ENCODE results near the gene CABLES2.

The CABLES2 gene

DNA sequence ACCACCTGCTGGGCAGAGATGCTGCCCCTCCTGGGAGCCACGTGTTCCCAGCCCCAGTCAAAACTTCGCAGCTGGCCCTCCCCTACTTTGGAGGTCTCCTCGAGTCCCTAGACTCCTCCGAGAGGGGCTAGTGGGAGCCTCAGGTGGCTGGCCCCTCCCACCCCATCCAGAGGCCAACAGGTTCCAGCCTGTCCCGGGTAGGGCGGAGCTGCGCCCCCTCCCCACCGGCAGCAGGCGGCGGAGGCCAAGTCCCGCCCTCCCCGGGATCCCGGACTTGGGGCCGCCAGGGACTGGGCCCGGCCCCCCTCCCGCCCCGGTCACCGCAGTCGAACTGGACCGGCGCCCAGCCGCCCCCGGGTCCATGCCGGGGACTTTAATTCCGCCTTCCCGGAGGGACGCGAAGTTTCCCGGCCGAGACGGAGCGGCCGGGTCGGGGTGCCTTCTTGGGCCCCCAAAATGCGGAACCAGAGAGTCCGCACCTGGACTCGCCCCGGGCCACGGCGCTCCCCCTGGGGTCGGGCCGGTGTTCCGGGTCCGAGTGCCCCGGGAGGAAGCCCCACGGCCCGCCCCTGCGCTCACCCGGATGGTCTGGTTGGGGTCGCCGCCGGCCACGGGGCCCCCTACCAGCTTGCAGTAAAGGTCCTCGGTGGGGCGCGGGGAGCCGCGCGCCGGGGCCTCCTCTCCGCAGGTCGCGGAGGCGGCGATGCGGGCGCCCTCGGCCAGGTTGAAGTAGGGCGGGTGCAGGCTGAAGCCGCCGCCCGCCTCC is 40.5 kb downstream of the CABLES2 start:
- peaks cover 11% of the 10 kb centered on the region; the same call in 1 of the 2 replicates for H3K36me3 ChIP-seq (replicated peaks)
- H3K4me3 ChIP-seq, result peak overlapping the region; percentile 80
- no peaks in the 10 kb centered on the region for H3K9me3 ChIP-seq
- H3K4me1 ChIP-seq, result peaks cover 16% of the 10 kb centered on the region
- H3K27me3 ChIP-seq (ENCODE audit: low read depth), result no peaks in the 10 kb centered on the region
- DNase-seq (ENCODE audit: low spot score in 2 of 2), result peak; percentile 51 to 84
- in situ Hi-C loops (cut with MboI; ENCODE audit: low sequenced_read_pairs), result no loop called here

DNA sequence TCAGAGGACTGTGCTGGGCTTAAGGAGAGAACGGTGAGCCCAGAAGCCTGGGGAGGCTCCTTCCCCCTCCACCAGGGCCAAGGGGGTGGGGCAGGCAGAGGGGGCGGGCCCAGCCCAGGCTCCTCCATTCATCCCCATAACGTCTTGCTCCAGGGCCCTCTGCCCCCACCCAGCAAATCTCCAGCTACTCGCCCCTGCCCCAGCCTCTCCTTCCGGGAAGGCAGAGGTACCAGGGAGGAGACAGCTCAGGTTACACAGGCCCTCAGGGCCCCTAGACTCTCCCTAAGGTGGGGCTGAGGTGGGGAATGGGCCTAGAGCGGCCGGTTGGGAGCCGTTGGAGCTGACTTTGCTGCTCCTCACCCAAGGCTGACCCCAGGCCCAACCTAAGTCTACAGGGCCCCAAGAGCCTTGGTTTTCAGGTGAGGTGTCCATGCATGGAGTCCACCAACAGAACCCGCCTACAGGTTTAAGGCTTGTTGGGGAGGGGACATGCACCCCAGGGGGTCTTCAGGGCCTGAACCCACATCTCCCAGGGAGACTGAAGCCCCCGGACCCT is 41.2 kb downstream of the CABLES2 start:
- in situ Hi-C loops (cut with MboI; ENCODE audit: low sequenced_read_pairs), result no loop called here
- H3K4me3 ChIP-seq, result peak overlapping the region; percentile 80
- H3K4me1 ChIP-seq, result peaks cover 16% of the 10 kb centered on the region
- H3K36me3 ChIP-seq (replicated peaks), result peaks cover 11% of the 10 kb centered on the region; the same call in 1 of the 2 replicates
- no peaks in the 10 kb centered on the region for H3K9me3 ChIP-seq
- peak; percentile 68 to 87 for DNase-seq (ENCODE audit: low spot score in 2 of 2)
- H3K27me3 ChIP-seq (ENCODE audit: low read depth), result no peaks in the 10 kb centered on the region

DNA sequence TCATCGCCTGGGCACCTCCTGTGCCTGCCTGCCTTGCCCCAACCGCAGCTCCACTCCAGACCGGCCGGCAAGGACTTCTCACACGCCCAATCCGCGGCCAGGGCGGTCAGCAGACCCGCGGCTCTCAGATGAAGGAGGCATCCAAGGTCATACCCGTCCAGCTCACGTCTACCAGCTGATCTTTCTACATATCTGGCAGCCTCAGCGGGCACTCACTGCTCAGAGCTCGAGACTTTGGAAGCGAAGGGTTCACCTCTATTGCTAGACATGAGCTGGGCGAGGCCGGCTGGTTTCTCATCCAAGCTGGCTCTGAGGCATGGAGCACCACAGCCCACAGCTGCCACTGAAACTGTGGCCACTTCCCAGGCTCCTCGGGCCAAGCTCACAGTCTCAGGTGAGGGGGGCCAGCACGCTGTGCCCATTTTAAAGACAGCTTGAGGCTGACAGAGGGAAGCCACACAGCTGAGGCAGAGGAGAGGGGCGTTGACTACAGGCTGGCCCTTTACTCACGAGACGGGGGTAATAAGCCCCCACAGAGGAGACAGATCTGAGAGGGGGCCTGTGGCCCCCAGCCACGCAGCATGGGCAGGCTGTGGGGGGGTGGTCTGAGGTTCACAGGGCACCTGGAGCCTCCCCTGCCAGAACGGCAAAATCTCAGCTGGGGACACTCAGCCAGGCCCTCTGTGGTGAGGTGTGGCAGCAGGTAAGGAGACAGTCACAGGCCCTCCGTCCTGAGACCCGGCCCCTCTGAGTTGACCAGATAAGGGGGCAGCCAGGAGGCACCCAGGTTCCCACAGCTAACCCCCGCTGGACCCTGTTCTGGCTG is 42.0 kb downstream of the CABLES2 start:
- no peaks in the 10 kb centered on the region for H3K27me3 ChIP-seq (ENCODE audit: low read depth)

DNA sequence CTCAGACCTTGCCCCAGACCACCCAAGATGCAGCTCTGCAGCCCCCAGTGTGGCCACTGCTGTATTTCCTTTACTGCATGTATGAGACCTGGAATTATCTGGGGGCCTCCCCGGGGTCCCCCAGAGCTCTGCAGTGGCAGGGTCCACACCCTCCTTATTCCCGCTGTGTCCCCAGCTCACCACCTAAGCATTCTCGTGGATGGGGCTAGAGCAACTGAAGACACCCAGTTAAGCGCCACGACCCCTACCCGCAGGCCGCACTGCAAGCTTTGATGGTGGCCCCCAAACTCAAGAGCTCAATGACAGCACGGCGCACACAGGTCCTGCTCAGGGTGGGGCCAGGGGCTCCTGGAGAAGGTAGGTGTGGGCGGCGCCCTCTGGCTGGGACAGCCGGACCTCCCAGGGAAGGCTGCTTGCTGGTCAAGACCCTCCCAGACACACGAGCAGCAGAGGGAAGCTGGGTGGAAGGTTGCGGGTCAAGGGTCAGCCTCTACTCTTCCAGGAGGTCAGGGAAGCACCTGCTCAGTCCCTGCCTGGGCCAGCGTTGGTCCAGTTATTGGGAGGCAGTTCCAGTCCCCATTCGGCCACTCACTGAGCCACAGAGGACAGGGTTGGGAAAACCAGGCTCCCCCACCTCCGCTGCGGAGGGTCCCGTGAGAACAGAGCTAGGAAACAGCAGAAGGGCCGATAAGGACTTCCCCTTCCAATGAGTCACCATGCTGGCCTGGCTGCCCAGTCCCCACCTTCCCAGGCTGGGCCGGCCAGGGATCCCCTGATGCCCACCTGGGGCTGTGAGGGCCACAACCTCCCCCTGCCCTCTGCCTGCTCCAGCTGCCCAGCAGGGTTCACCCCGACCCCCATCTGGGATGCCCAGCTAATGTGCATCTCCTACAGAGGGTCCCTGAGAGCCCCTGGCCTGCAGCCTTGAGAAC is 42.9 kb downstream of the CABLES2 start:
- Histone ChIP-seq H3K27me3 (ENCODE audit: low read depth) (no peaks in the 10 kb centered on the region), H3K9me3 (no peaks in the 10 kb centered on the region), H3K4me3 (no peak overlapping the region), H3K36me3 (replicated peaks) (peaks cover 11% of the 10 kb centered on the region; the same call in 1 of the 2 replicates), H3K4me1 (peaks cover 16% of the 10 kb centered on the region)
- DNase-seq (ENCODE audit: low spot score in 2 of 2), result no peak
- in situ Hi-C loops (cut with MboI; ENCODE audit: low sequenced_read_pairs), result no loop called here

More for the DNA sequence above, 42.0 kb downstream of the CABLES2 start:
- Histone ChIP-seq H3K36me3 (replicated peaks) (peaks cover 11% of the 10 kb centered on the region; the same call in 1 of the 2 replicates), H3K4me1 (peaks cover 16% of the 10 kb centered on the region), H3K4me3 (peak overlapping the region; percentile 80), H3K9me3 (no peaks in the 10 kb centered on the region)
- in situ Hi-C loops (cut with MboI; ENCODE audit: low sequenced_read_pairs), result no loop called here
- no peak for DNase-seq (ENCODE audit: low spot score in 2 of 2)

DNA sequence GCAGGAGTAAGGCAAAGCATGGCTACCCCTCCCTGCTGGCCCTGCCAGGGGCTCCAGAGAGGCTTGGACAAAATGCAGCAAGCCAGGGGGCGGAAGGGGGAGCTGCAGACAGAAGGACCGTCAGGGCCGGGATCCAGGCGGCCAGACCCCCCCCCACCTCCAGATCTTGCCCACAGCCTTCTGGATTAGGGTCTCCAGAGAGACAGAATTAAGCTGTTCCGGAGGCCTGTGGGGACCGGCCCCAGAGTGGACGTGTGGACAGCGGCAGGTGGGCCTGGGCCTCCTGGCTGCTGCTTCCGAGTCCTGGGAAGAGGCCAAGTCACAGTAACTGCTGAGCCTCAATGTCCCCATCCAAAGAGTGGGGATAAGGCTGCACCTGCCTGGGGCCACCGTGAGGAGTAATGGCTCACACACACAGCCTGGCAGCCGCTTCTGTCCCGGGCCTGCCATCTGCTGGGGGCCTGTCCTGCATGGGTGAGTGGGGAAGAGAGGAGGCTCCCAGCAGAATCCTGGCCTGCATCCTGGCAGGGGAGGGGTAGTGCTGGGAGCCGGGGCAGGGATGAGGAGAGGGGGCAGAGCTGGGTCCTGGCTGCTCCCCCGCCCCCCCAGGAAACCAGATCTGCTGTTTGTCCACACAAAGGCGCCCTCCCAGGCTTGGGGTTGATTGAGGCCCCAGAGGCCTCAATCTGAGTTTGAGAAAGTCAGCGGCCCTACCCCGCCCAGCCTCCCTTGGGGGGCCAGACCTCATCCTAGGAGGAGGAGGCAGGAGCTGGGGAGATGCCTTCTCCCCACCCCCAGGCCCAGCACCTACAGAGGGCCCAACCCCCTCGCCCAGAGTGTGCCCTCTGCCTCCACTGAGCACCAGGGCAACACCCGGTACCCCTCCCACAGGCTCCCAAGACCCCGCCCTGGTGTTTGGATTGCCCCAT is 43.8 kb downstream of the CABLES2 start:
- in situ Hi-C loops (cut with MboI; ENCODE audit: low sequenced_read_pairs), result no loop called here
- H3K9me3 ChIP-seq, result no peaks in the 10 kb centered on the region
- peaks cover 11% of the 10 kb centered on the region; the same call in 1 of the 2 replicates for H3K36me3 ChIP-seq (replicated peaks)
- no peak overlapping the region for H3K4me3 ChIP-seq
- no peak for DNase-seq (ENCODE audit: low spot score in 2 of 2)
- no peaks in the 10 kb centered on the region for H3K27me3 ChIP-seq (ENCODE audit: low read depth)
- H3K4me1 ChIP-seq, result peaks cover 9% of the 10 kb centered on the region

DNA sequence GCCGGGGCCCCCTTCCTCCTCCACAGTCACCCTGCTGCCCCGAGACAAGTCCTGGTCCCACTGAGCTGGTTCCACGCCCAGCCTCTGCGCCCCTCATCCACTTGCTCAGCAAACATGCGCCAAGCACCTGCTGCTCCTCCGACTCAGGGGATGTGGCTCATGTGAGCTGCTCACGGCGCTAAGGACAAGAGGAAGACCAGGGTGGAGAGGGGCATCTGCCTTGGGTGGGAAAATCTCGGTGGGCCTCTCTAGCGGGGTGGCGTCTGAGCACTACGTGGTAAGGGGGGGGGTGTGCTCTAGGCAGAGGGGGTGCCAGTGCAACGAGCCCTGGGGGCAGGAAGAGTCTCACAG is 44.5 kb downstream of the CABLES2 start:
- no peak overlapping the region for H3K4me3 ChIP-seq
- H3K36me3 ChIP-seq (replicated peaks), result peaks cover 11% of the 10 kb centered on the region
- no peak for DNase-seq (ENCODE audit: low spot score in 2 of 2)
- H3K4me1 ChIP-seq, result peaks cover 2% of the 10 kb centered on the region; the same call in 1 of the 2 replicates
- no peaks in the 10 kb centered on the region for H3K27me3 ChIP-seq (ENCODE audit: low read depth)
- H3K9me3 ChIP-seq, result no peaks in the 10 kb centered on the region
- in situ Hi-C loops (cut with MboI; ENCODE audit: low sequenced_read_pairs), result no loop called here

DNA sequence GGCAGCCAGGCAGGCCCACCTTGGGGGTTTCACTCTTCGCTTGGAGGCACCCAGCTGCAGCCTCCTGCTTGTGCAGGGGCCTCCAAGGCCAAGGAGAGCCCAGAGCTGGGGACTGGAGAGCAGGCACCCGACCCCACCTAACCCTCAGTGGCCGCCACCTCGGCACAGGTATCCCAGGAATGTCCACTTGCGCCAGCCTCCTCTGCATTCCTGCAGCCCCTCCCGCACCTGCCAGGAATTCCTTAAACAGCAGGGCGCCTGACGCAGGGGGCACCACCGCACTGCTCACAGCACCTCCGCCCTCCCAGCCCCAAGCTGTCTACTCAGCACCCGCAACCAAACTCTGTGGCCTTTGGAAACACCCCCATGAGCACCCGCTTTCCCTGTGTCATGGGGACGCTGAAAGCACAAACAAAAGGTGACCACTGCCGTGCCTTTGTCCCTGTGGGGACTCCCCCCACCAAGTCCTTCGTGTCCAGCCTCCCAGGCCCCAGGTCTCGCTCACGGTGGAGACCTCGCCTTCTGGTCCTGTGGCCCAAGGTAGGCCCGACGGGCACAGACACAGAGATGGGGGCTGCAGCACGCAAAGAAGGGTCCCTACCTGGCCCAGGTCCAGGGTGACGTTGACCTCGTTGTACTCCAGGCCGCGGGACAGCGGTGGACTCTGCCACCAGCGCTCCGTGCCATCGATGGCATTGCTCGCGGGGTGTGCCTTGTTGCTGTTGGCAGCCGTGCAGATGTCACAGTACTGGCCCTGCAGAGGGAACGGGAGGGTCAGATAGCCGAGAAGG is 45.1 kb downstream of the CABLES2 start:
- no peak for DNase-seq (ENCODE audit: low spot score in 2 of 2)
- Histone ChIP-seq H3K27me3 (ENCODE audit: low read depth) (no peaks in the 10 kb centered on the region), H3K4me1 (no peaks in the 10 kb centered on the region; the same call in 1 of the 2 replicates), H3K9me3 (no peaks in the 10 kb centered on the region), H3K36me3 (replicated peaks) (peaks cover 11% of the 10 kb centered on the region), H3K4me3 (no peak overlapping the region)
- in situ Hi-C loops (cut with MboI; ENCODE audit: low sequenced_read_pairs), result no loop called here

DNA sequence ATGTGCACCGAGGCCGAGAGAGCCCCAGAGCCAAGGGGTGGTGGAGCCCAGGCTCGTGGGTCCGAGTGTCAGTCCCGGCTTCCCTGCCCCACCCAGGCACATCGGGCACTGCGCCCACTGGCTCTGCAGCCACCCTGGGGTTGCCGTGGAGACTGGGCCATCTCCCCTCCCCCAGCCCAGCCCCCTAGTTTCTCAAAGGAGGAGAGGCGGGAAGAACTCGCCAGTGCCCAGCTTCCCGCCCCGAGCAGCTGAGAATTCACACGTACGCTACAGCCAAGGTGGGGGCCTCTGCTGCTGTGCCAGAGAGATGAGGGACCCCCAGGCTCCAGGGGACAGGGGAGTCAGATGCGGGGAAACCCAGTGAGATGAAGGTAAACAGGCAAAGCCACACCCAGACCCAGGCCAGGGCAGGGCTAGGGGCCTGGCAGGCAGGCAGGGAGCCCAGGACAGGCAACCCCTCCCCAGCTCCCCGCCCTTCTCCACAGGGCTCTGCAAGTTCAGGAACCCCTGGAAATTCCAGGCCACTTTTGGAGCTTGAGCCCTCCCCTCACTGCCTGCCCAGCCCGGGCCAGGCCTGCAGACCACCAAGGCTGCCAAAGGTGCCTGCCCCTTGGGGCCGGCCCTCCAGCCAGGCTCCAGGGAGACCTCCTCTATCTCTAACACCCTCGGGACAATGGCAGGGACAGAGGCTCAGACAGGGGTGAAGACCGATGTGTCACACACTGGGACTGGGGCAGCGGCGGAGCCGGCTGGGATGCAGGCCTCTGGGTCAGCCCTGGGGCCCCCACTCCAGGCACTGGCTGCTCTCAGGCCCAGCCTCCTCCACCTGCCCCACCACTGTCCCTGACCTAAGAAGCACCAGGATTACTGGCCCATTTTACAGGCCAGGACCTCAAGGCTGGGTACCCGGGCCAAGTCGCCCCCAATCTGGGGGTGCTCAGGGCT is 46.0 kb downstream of the CABLES2 start:
- peaks cover 11% of the 10 kb centered on the region for H3K36me3 ChIP-seq (replicated peaks)
- no peak overlapping the region for H3K4me3 ChIP-seq
- H3K4me1 ChIP-seq, result no peaks in the 10 kb centered on the region; the same call in 1 of the 2 replicates
- no peak for DNase-seq (ENCODE audit: low spot score in 2 of 2)
- H3K27me3 ChIP-seq (ENCODE audit: low read depth), result no peaks in the 10 kb centered on the region
- in situ Hi-C loops (cut with MboI; ENCODE audit: low sequenced_read_pairs), result no loop called here
- H3K9me3 ChIP-seq, result no peaks in the 10 kb centered on the region

DNA sequence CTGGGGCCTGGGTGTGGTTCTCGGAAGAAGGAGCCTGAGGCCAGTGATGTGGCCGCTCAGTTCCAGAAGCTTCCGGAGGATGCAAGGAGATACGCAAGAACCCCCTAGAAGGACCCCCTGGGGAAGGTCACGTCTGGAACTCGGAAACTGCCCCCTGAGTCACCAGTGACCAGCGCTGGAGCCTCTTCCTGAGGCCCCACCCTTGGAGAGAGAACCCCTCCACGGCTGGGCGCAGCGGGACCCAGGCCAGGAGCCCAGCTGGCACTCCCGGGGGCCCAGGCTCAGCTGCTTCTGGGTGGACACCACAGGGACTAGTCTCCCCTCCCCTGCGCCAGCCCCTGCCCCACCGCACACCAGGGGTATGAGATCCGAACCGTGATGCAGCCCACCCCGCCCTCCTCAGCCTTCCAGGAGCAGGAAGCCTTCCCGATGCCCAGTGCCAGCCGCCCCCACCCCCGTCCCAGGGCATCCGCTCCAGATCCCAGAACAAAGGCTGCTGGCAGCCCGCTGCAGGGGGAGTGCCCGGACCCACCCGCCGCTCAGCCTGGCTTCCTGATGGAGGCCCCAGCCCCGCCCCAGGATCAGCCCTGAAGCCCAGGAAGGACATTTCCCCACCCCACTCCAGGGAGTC is 47.5 kb downstream of the CABLES2 start:
- in situ Hi-C loops (cut with MboI; ENCODE audit: low sequenced_read_pairs), result no loop called here
- Histone ChIP-seq H3K4me3 (no peak overlapping the region), H3K27me3 (ENCODE audit: low read depth) (no peaks in the 10 kb centered on the region), H3K9me3 (no peaks in the 10 kb centered on the region), H3K36me3 (replicated peaks) (peaks cover 11% of the 10 kb centered on the region), H3K4me1 (no peaks in the 10 kb centered on the region)
- DNase-seq (ENCODE audit: low spot score in 2 of 2), result no peak

DNA sequence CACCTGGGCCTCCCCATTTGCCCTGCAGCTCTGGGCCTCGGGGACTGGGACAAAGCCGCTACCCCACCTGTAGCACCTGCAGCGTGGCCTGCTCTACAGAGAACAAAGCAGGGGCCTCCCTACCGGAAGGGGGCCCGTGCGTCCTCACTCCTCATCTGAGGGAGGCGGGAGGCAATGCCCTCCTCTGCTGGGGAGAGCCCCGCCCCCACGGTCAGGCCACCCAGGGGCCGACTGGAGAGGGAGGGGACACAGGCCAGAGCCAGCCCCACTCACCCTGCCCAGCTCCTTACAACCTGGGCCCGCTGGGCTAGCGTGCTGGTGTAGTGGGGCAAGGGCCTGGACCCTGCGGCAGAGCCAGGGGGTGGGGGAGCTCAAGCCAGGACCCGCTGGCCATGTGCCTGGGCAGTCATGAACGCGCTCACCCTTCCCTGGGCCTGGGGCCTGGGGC is 48.0 kb downstream of the CABLES2 start:
- H3K36me3 ChIP-seq (replicated peaks), result peaks cover 11% of the 10 kb centered on the region
- no peaks in the 10 kb centered on the region for H3K4me1 ChIP-seq
- H3K9me3 ChIP-seq, result no peaks in the 10 kb centered on the region
- DNase-seq (ENCODE audit: low spot score in 2 of 2), result no peak
- in situ Hi-C loops (cut with MboI; ENCODE audit: low sequenced_read_pairs), result no loop called here
- no peaks in the 10 kb centered on the region for H3K27me3 ChIP-seq (ENCODE audit: low read depth)
- H3K4me3 ChIP-seq, result no peak overlapping the region

All from HAP-1 (cell line).